Natural killer cell (primary cell): ENCODE data around the gene EEFSEC. TPM values are rescaled to one million over a fixed set of nuclear protein-coding genes. Genes with fewer than 3 reads are reported as not detected.

Experiments
- ATAC-seq, 3 donors: fragments of 150-1000 bp in 2 of 3; fragments of 200-7000 bp in 1 of 3; cut with Tn5 transposase; 1 replicate in 1 of 3; 2 replicates in 2 of 3; pipeline ENCODE4 v1.10.0; 2021; ENCODE audit warnings: mild to moderate bottlenecking in 2 of 3, moderate library complexity in 2 of 3
- DNase-seq, 2 donors: peaks; one replicate each; pipeline versions ENCODE4 v3.0.0 to v3.0.0-alpha.2; 2013 to 2021; ENCODE audit warnings: mixed read lengths in 1 of 2
- H3K27ac ChIP-seq: one replicate; pipeline ENCODE4 v1.5.1; 2013; ENCODE audit warnings: mild to moderate bottlenecking, low read length
- H3K27me3 ChIP-seq: one replicate; pipeline ENCODE4 v1.6.1; 2013; ENCODE audit warnings: low read length; ENCODE audit not compliant: control insufficient read depth, insufficient read depth
- H3K36me3 ChIP-seq: one replicate; pipeline ENCODE4 v1.6.1; 2013; ENCODE audit warnings: low read length; ENCODE audit not compliant: control insufficient read depth, insufficient read depth
- H3K4me1 ChIP-seq: one replicate; pipeline ENCODE4 v1.6.1; 2013; ENCODE audit warnings: low read length; ENCODE audit not compliant: control insufficient read depth, insufficient read depth
- H3K4me3 ChIP-seq: one replicate; pipeline ENCODE4 v1.5.1; 2013; ENCODE audit warnings: low read length
- H3K9me3 ChIP-seq: one replicate; pipeline ENCODE4 v1.6.1; 2013; ENCODE audit warnings: low read length; ENCODE audit not compliant: control insufficient read depth, insufficient read depth
- H3K27ac Mint-ChIP-seq, 2 donors: one replicate each; pipeline ENCODE4 v1.8.0; 2022; ENCODE audit warnings: mild to moderate bottlenecking in 2 of 2, mixed read lengths in 2 of 2, moderate library complexity in 1 of 2
- H3K27me3 Mint-ChIP-seq, 2 donors: one replicate each; pipeline ENCODE4 v1.8.0; 2022; ENCODE audit warnings: low read depth in 2 of 2, mixed read lengths in 2 of 2
- H3K36me3 Mint-ChIP-seq: one replicate; pipeline ENCODE4 v1.8.0; 2022; ENCODE audit warnings: mixed read lengths
- H3K4me1 Mint-ChIP-seq, 2 donors: one replicate each; pipeline ENCODE4 v1.8.0; 2022; ENCODE audit warnings: mixed read lengths in 2 of 2
- H3K4me3 Mint-ChIP-seq: one replicate; pipeline ENCODE4 v1.8.0; 2022; ENCODE audit warnings: mild to moderate bottlenecking, moderate library complexity, mixed read lengths
- H3K9me3 Mint-ChIP-seq, 2 donors: one replicate each; pipeline ENCODE4 v1.8.0; 2022; ENCODE audit warnings: mixed read lengths in 2 of 2
- WGBS: methylation state at CpG from one replicate; pipeline ENCODE4 v1.1.7; 2013; ENCODE audit warnings: missing lambda C conversion rate; ENCODE audit not compliant: insufficient coverage; 5-methylcytosine and 5-hydroxymethylcytosine counted together
- intact Hi-C: fragments of 100-400 bp; cut with micrococcal nuclease; formaldehyde crosslinking; loops from one replicate; pipeline ENCODE4 v1.14.2; 2022
- total RNA-seq, 4 donors: library from RNA; stranded (reverse); fragments of 120-200 nt in 1 of 4; gene quantifications; one replicate each; pipeline versions ENCODE4 v1.2.3 to v1.2.4, GENCODE V29; 2013 to 2022
- TF ChIP-seq, protein P1 (sequence below): fragments of 200-600 bp; IDR thresholded peaks from one replicate; pipeline ENCODE4 v1.8.0; 2022; ENCODE audit warnings: antibody characterized with exemption

The EEFSEC gene
- total RNA-seq, 3 donors from 2014 or later (not counting 1 experiment from before 2014, with no cell fraction given) = 16.7 to 18.9 (median 17.6) TPM

GRCh38 chr3:128243602-128244504, 90.6 kb downstream of the EEFSEC start:
- Mint-ChIP-seq H3K36me3 (peaks cover 11% of the 10 kb centered on the region), H3K4me3 (no peak overlapping the region), H3K27ac (no peak overlapping the region), H3K4me1 (peaks cover 15 to 24% of the 10 kb centered on the region in 2 donors), H3K27me3 (no peaks in the 10 kb centered on the region), H3K9me3 (no peaks in the 10 kb centered on the region)
- Histone ChIP-seq H3K27ac (no peak overlapping the region), H3K27me3 (no peaks in the 10 kb centered on the region), H3K4me1 (no peaks in the 10 kb centered on the region), H3K4me3 (no peak overlapping the region), H3K36me3 (peaks cover 14% of the 10 kb centered on the region), H3K9me3 (no peaks in the 10 kb centered on the region)
- TF ChIP-seq, protein P1, sequence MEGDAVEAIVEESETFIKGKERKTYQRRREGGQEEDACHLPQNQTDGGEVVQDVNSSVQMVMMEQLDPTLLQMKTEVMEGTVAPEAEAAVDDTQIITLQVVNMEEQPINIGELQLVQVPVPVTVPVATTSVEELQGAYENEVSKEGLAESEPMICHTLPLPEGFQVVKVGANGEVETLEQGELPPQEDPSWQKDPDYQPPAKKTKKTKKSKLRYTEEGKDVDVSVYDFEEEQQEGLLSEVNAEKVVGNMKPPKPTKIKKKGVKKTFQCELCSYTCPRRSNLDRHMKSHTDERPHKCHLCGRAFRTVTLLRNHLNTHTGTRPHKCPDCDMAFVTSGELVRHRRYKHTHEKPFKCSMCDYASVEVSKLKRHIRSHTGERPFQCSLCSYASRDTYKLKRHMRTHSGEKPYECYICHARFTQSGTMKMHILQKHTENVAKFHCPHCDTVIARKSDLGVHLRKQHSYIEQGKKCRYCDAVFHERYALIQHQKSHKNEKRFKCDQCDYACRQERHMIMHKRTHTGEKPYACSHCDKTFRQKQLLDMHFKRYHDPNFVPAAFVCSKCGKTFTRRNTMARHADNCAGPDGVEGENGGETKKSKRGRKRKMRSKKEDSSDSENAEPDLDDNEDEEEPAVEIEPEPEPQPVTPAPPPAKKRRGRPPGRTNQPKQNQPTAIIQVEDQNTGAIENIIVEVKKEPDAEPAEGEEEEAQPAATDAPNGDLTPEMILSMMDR = no peak
- intact Hi-C loops = no loop called here
- WGBS = 86% methylated on average over 9 of the region's 11 CpGs
- no peak for ATAC-seq
- DNase-seq = no peak

DNA sequence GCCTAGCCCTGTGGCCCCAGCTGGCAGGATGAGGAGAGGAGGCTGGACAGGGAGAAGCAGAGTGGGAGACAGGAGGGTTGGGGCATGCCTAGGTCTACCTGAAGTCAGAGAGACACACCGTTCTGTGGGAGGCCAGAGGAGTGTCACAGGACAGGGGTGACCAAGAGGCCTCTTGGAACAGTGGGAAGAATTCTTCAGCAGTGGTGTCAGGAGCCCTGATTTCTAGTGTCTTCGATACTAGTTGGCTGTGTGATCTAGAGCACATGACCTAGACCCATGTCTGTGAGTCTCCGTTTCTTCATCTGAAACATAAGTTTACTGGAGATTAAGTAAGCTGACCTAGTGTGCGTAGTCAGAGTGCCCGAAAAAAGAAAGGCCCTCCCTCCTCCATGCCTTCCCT, 92.2 kb downstream of the EEFSEC start:
- no peak overlapping the region for H3K27ac Mint-ChIP-seq
- DNase-seq = no peak
- Histone ChIP-seq H3K36me3 (peaks cover 14% of the 10 kb centered on the region), H3K9me3 (no peaks in the 10 kb centered on the region), H3K4me3 (no peak overlapping the region), H3K4me1 (no peaks in the 10 kb centered on the region), H3K27ac (no peak overlapping the region), H3K27me3 (no peaks in the 10 kb centered on the region)
- no peaks in the 10 kb centered on the region for H3K27me3 Mint-ChIP-seq
- H3K4me3 Mint-ChIP-seq = no peak overlapping the region
- intact Hi-C loops = no loop called here
- H3K4me1 Mint-ChIP-seq = peaks cover 9 to 19% of the 10 kb centered on the region in 2 donors
- H3K9me3 Mint-ChIP-seq = no peaks in the 10 kb centered on the region
- WGBS = 72% methylated on average over 5 of the region's 5 CpGs
- no peak for ATAC-seq
- H3K36me3 Mint-ChIP-seq = peaks cover 16% of the 10 kb centered on the region
- TF ChIP-seq, protein P1 = no peak

GRCh38 chr3:128247666-128248409, 94.6 kb downstream of the EEFSEC start:
- WGBS = 92% methylated on average over 6 of the region's 6 CpGs
- TF ChIP-seq, protein P1 = no peak
- Histone ChIP-seq H3K27ac (no peak overlapping the region), H3K9me3 (no peaks in the 10 kb centered on the region), H3K4me1 (no peaks in the 10 kb centered on the region), H3K36me3 (peaks cover 14% of the 10 kb centered on the region), H3K27me3 (no peaks in the 10 kb centered on the region), H3K4me3 (no peak overlapping the region)
- no peaks in the 10 kb centered on the region for H3K9me3 Mint-ChIP-seq
- peaks cover 20% of the 10 kb centered on the region for H3K36me3 Mint-ChIP-seq
- H3K4me3 Mint-ChIP-seq = no peak overlapping the region
- H3K27ac Mint-ChIP-seq = peak overlapping the region in 1 of 2 donors; percentile 31
- no peaks in the 10 kb centered on the region for H3K27me3 Mint-ChIP-seq
- intact Hi-C loops = no loop called here
- ATAC-seq = no peak
- DNase-seq = no peak
- peaks cover 10 to 20% of the 10 kb centered on the region in 2 donors for H3K4me1 Mint-ChIP-seq
